Amniotic stem cell (primary cell): ENCODE results near the gene TPCN1.
A peak's percentile ranks its signal among the peaks of the same experiment; 100 is the strongest.

Experiments
- DNase-seq: peaks from one replicate; lab custom pipeline; 2025; lab: John Stamatoyannopoulos, UW

The TPCN1 gene

GRCh38 chr12:113221181-113221996 lies at the start of gene TPCN1:
Gene TPCN1, plus strand, starts transcription at chr12:113221464. Its CDS starts 5,389 bp downstream, at chr12:113226853.
- DNase-seq = peak; percentile 99

- no peak for DNase-seq
These were observed 49.7 kb upstream of the TPCN1 start for GRCh38 chr12:113171543-113171942.

DNA sequence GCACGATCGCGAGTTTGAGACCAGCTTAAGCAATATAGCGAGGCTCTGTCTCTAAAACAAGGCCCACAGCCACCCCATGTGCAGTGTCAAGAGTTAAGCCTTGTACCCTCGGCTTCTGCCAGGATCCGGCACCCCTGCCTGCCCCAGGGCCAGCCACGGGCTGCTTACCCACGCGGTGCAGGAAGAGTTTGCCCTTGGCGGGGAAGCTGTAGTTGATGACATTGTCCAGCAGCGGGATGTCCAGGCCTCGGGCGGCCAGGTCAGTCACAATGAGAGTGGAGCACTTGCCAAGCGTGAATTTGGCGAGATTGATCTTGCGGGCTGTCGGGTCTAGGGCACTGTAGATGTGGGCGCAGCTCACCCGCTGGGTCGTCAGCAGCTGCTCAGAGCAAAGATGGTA lies 49.1 kb upstream of the TPCN1 start:
- DNase-seq = no peak

DNA sequence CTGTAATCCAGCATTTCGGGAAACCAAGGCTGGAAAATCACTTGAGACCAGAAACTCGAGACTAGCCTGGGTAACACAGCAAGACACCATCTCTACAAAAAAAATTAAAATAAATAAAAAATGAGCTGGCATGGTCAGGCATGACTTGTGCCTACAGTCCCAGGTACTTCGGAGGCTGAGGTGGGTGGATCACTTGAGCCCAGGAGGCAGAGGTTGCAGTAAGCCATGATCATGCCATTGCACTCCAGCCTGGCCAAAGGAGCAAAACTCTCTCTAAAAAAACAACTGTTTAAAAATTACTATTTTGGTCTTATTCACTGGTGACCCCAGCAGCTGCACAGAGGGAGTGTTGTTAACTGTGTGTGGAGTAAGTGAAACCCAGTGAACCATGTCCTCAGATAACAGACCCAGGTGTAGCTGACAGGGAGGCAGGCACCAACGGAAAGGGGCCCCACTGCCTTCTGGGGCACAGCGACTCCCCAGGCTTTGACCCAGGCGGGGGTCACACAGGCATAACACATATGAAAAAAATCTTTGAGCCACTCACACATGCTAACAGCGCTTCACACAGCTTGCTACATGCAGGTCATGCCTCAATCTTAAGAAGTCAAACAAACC lies 48.1 kb upstream of the TPCN1 start:
- DNase-seq = no peak

- DNase-seq = peak; percentile 13
These were observed 46.5 kb upstream of the TPCN1 start for GRCh38 chr12:113174461-113175384.

DNA sequence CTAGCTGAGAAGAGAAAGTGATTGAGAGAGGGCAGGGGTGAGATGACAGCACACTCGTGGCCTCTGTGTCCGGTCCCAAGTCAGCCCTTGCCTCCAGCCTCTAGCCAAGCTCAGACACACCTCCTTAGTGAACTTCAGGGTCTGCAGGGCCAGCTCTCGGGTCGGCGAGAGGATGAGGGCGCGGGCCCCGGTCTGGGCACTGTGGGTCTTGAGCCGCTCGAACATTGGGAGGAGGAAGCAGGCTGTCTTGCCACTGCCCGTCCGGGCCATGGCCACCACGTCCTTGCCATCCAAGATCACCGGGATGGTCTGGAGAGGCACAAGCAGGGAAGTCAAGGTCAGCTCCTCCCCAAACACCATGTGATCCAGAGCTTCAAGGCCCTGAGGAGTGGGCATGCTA lies 42.2 kb upstream of the TPCN1 start:
- DNase-seq = no peak

- DNase-seq = no peak
These were observed 40.9 kb upstream of the TPCN1 start for GRCh38 chr12:113180333-113180732.

DNA sequence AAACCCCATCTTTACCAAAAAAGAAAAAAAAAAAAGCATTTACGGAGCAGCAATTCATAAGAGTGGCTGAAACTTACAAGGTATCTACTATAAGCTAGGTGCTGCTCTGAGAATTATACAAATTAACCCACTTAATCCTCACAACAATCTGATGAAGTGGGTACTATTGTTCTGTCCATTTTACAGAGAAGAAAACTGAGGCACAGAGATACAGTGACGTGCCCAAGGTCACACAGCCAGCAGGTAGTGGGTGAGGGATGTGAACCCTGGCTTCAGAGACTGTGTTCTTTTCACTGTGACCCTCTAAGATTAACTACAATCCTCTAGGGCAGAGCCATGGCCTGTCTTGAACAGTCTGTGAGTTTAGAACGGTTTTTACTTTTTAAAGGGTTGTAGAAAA lies 39.3 kb upstream of the TPCN1 start:
- DNase-seq = no peak

DNA sequence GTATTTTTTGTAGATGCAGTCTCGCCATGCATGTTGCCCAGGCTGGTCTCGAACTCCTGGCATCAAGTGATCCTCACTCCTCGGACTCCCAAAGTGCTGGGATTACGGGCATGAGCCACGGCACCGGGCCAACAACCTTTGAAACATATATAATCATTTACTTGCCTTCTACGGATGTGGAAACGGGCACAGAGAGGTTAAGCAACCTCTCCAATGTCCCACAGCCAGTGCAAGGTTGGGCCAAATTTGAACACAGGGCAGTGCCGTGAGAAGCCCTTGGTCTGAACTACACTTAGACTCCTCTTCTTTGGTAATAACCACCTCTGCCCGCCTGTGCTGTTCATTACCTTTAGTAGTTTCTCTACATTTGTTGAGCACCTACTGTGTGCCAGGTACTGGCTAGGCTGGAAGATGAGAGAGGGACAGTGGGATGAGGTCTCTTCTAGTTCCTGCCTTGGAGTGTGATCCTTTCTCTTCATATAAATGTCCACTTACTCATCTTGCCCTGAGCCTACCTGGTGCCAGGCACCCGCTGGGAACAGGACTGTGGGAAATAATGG lies 38.2 kb upstream of the TPCN1 start:
- DNase-seq = no peak

- DNase-seq = no peak
These were observed 37.0 kb upstream of the TPCN1 start for GRCh38 chr12:113184098-113184899.

GRCh38 chr12:113184900-113185179 lies 36.4 kb upstream of the TPCN1 start:
- DNase-seq = peak; percentile 82

DNA sequence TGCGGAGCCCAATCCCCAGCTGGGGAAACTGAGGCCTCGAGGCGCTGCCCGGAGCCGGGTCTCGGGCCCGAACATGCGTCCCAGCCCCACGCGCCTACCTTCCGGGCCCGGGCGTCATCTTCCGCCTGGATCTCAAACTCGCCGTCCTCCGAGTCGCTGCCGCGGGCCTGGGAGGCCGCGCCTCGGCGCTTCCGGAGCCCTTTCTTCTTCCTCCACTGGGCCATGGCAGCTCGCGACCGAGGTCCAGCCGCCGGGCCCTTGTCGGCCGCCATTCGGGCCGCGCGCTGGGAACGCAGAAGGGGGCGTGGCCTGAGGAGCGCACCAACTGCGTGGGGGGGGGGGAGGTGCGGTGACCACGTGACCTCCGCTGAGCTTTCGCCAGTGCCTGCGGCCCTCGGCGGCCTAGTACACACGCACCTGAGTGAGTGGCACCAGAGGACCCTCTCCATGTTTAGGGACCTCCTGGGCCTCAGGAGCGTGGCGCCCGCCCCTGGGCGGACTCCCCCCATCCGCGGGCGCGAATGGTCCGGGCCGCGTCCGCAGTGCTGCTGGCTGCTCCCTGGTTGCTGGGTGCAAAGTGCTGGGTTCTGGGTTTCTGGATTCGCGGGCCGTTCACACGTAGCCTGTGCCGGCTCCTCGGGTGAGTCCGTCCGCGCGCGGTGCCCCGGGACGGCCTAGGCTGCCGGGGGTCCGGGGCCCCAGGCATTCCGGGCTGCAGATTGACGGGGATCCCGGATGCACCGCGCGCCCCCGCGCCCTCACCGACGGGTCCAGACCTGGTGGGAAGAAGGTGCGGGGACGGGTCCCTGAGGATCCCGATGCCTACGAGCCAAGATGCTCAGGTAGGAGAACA lies 35.9 kb upstream of the TPCN1 start, which contains the start of the genes DDX54 and RITA1:
Gene DDX54, minus strand, starts transcription at position 299 of the 853 bp plus-strand sequence. Its CDS starts 27 bp downstream, at position 272.
Gene RITA1, plus strand, starts transcription at position 542 of the 853 bp plus-strand sequence. CDS start 1,026 bp downstream, outside the sequence.
- DNase-seq = peak; percentile 39

DNA sequence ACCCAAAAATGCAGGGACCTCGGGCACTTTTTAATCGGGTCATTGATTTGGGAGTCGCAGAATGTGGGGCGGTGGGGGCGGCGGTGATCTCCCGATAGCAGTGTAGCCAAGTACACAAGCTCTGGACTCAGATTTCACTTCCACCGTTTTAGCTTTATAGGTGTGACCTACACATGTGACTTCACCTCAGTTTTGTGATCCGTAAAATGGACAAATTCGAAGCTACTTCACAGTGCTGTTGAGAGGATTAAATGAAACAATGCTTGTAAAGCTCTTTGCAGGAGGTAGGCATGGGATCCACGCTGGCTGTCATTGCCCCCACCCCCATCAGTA lies 35.3 kb upstream of the TPCN1 start:
- no peak for DNase-seq

GRCh38 chr12:113186666-113187325 lies 34.5 kb upstream of the TPCN1 start:
- DNase-seq = no peak

DNA sequence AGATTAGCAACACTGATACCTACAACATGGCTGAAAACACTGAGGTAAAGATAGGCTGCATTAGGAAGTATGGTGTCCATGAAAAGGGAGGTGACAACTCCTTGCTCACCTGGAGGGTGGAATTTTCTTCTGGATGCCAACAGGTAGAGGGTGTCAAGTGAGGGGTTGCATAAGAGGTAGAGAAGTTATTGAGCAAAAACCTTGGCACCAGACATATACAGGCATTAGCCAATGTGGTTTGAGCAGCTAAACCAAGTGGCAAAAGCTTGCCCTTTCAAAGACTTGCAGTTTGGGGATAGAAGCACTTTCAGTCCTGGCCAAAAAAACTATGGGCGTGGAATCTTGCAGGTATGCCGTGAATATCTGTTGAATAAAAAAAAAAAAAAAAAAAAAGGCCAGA lies 31.9 kb upstream of the TPCN1 start:
- DNase-seq = no peak

GRCh38 chr12:113190761-113191160 lies 30.5 kb upstream of the TPCN1 start:
- DNase-seq = no peak

GRCh38 chr12:113191227-113191626 lies 30.0 kb upstream of the TPCN1 start:
- DNase-seq = no peak

GRCh38 chr12:113194971-113195391 lies 26.3 kb upstream of the TPCN1 start:
- no peak for DNase-seq

GRCh38 chr12:113195598-113195997 lies 25.7 kb upstream of the TPCN1 start:
- DNase-seq = no peak

GRCh38 chr12:113196582-113196981 lies 24.7 kb upstream of the TPCN1 start:
- DNase-seq = no peak
